K562 (cell line): ENCODE results near the gene CACNA2D2. TPM values are rescaled to one million over a fixed set of nuclear protein-coding genes. Genes with fewer than 3 reads are reported as not detected.

Experiments
- ATAC-seq: fragments of 200-7000 bp; cut with Tn5 transposase; 3 replicates; pipeline ENCODE4 v1.9.1; 2020; ENCODE audit warnings: moderate library complexity
- BruUV-seq: library from RNA; stranded (reverse); fragments of 400-500 nt; replicated peaks from 2 replicates; lab custom pipeline; 2021; lab: Mats Ljungman, UMichigan
- CTCF ChIA-PET: fragments of 300-600 bp; formaldehyde crosslinking; extraction: SDS; loops from one replicate; lab custom pipeline; 2021; ENCODE audit warnings: low intra/inter-chr PET ratio; lab: Yijun Ruan, JAX
- POLR2A ChIA-PET: fragments of 300-600, 350-650 bp; sonication (Branson Sonifier 250); formaldehyde crosslinking; extraction: SDS; loops from one replicate; lab custom pipeline; 2021; ENCODE audit warnings: antibody characterized with exemption, inconsistent platforms; lab: Yijun Ruan, JAX
- DNase-seq, 4 experiments: peaks; one replicate each; pipeline versions ENCODE4 v3.0.0 to v3.0.0-alpha.2; 2011 to 2018; ENCODE audit warnings: low spot score in 3 of 4, mixed read lengths in 3 of 4; ENCODE audit errors: extremely low read depth in 1 of 4
- FAIRE-seq: peaks from 2 replicates; lab custom pipeline; 2011; peaks lifted over from hg19 to GRCh38; lab: Jason Lieb, UNC
- H2AFZ ChIP-seq: 2 replicates; pipeline ENCODE4 v1.6.0; 2011; ENCODE audit warnings: low read depth, low read length, control low read depth, inconsistent platforms
- H3K27ac ChIP-seq: fragments of 200-600 bp; 3 replicates; pipeline ENCODE4 v1.8.0; 2011; ENCODE audit warnings: low read depth, mild to moderate bottlenecking, control low read depth, inconsistent platforms, low read length, moderate library complexity, mixed read lengths; ENCODE audit errors: extremely low read depth
- H3K27me3 ChIP-seq, 2 experiments: fragments of 300-600 bp in 1 of 2; 2 replicates in 1 of 2; 3 replicates in 1 of 2; pipeline versions ENCODE4 v1.6.0 to v1.8.0; 2011; ENCODE audit warnings: inconsistent platforms in 2 of 2, low read length in 2 of 2, mild to moderate bottlenecking in 1 of 2, mixed read lengths in 1 of 2, moderate library complexity in 1 of 2; ENCODE audit not compliant: control insufficient read depth in 2 of 2, insufficient read depth in 2 of 2
- H3K36me3 ChIP-seq: fragments of 300-600 bp; 3 replicates; pipeline ENCODE4 v1.8.0; 2011; ENCODE audit warnings: mild to moderate bottlenecking, low read length, inconsistent platforms; ENCODE audit not compliant: control insufficient read depth, insufficient read depth
- H3K4me1 ChIP-seq, 2 experiments: fragments of 200-600 bp in 1 of 2; replicated peaks in 1 of 2; 2 replicates in 1 of 2; 3 replicates in 1 of 2; pipeline versions ENCODE4 v1.5.1 to v1.8.0; 2011; ENCODE audit warnings: inconsistent platforms in 2 of 2, low read length in 2 of 2, mild to moderate bottlenecking in 1 of 2, mixed read lengths in 1 of 2, moderate library complexity in 1 of 2; ENCODE audit not compliant: control insufficient read depth in 2 of 2, insufficient read depth in 2 of 2
- H3K4me2 ChIP-seq: 2 replicates; pipeline ENCODE4 v1.6.1; 2011; ENCODE audit warnings: low read length, control low read depth, inconsistent platforms, mixed read lengths; ENCODE audit not compliant: insufficient read depth
- H3K4me3 ChIP-seq: fragments of 200-600 bp; sonication (generic), shearing (Covaris generic); 2 replicates; pipeline ENCODE4 v1.5.1; 2016; ENCODE audit warnings: control low read depth, inconsistent platforms
- H3K79me2 ChIP-seq: fragments of 200-600 bp; 3 replicates; pipeline ENCODE4 v1.8.0; 2011; ENCODE audit warnings: low read length, inconsistent platforms; ENCODE audit not compliant: control insufficient read depth, insufficient read depth
- H3K9ac ChIP-seq, 2 experiments: 2 replicates each; pipeline versions ENCODE4 v1.6.0 to v1.6.1; 2011; ENCODE audit warnings: low read depth in 2 of 2, low read length in 2 of 2, control low read depth in 1 of 2, inconsistent platforms in 1 of 2, mild to moderate bottlenecking in 1 of 2, mixed read lengths in 1 of 2; ENCODE audit not compliant: insufficient read depth in 1 of 2
- H3K9me1 ChIP-seq: one replicate; pipeline ENCODE4 v1.6.0; 2011; ENCODE audit warnings: inconsistent platforms, mild to moderate bottlenecking, low read length, moderate library complexity; ENCODE audit not compliant: control insufficient read depth, insufficient read depth
- H3K9me3 ChIP-seq: replicated peaks from 2 replicates; pipeline ENCODE4 v1.5.1; 2011; ENCODE audit warnings: low read depth, low read length, inconsistent platforms; ENCODE audit not compliant: control insufficient read depth, insufficient read depth
- H4K20me1 ChIP-seq: replicated peaks from 2 replicates; pipeline ENCODE4 v1.6.1; 2011; ENCODE audit warnings: low read length, inconsistent platforms, mixed read lengths; ENCODE audit not compliant: control insufficient read depth, insufficient read depth
- ATF7 ChIP-seq: fragments of 450-650 bp; IDR thresholded peaks from 2 replicates; pipeline ENCODE4 v1.7.1; 2014; ENCODE audit warnings: mild to moderate bottlenecking, moderate library complexity
- MYBL2 ChIP-seq, 2 experiments: fragments of 450-650 bp in 1 of 2; sonication (generic) in 1 of 2; formaldehyde crosslinking in 1 of 2; IDR thresholded peaks; 2 replicates each; pipeline versions ENCODE4 v1.6.1 to v1.8.1; 2017 to 2022; ENCODE audit warnings: borderline replicate concordance in 1 of 2, inconsistent platforms in 1 of 2, low read depth in 1 of 2, mild to moderate bottlenecking in 1 of 2, missing genetic modification reagents in 1 of 2, moderate library complexity in 1 of 2
- WGBS: fragments of 100-300 bp; shearing (Covaris generic); methylation state at CpG from one replicate; pipeline ENCODE4 v1.1.6; 2016; ENCODE audit warnings: low coverage, mixed read lengths; ENCODE audit not compliant: insufficient coverage; ENCODE audit errors: missing lambda C conversion rate; 5-methylcytosine and 5-hydroxymethylcytosine counted together
- in situ Hi-C: fragments of 300-500 bp; cut with MboI; formaldehyde crosslinking; loops from 4 replicates; pipeline ENCODE4 v1.15.0; 2018; ENCODE audit warnings: inconsistent platforms, mixed read lengths
- intact Hi-C: fragments of 100-400 bp; cut with micrococcal nuclease; formaldehyde crosslinking; loops from 2 replicates; pipeline ENCODE4 v1.14.2; 2022
- polyA plus RNA-seq, 8 experiments: library from polyadenylated mRNA; depleted of rRNA in 4 of 8; stranded (reverse) in 5 of 8; unstranded in 3 of 8; fragments of >200 nt; fragmentation: Nextera tagmentation in 2 of 8; fragmentation: Illumina TruSeq in 1 of 8; extraction: Ambion mirVana in 2 of 8; extraction: Trizol in 1 of 8; gene quantifications; 2 replicates each; pipeline versions ENCODE4 v1.2.1 to v1.2.3, GENCODE V29; 2011 to 2014; ENCODE audit warnings: inconsistent platforms in 1 of 8, missing spikeins in 1 of 8
- total RNA-seq, 7 experiments: library from RNA; depleted of rRNA in 6 of 7; stranded (reverse); fragments of >200 nt in 6 of 7; fragmentation: Illumina TruSeq in 2 of 7; extraction: Trizol in 2 of 7; gene quantifications; 2 replicates each; pipeline versions ENCODE4 v1.2.1 to v1.2.3, GENCODE V29; 2011 to 2021; ENCODE audit warnings: low replicate concordance in 1 of 7
- TF ChIP-seq, protein P1 (sequence below): fragments of 450-650 bp; IDR thresholded peaks from 2 replicates; pipeline ENCODE4 v1.6.1; 2016
- TF ChIP-seq, protein P2 (sequence below), 3 experiments: IDR thresholded peaks in 2 of 3; conservative IDR thresholded peaks in 1 of 3; 2 replicates each; pipeline ENCODE4 v1.5.1; 2011 to 2012; ENCODE audit warnings: low read length in 3 of 3, mild to moderate bottlenecking in 3 of 3, control low read depth in 2 of 3, improper control_type of control experiment in 1 of 3, inconsistent platforms in 1 of 3, low read depth in 1 of 3, mixed read lengths in 1 of 3, moderate library complexity in 1 of 3; ENCODE audit not compliant: insufficient read depth in 2 of 3

Gene CACNA2D2
- total and polyA plus RNA-seq, 9 of the 15 experiments (the other 6 are each of a cell fraction or from before 2014, with no cell fraction given): 0.11 to 0.58 (median 0.36) TPM; not detected in 2

DNA sequence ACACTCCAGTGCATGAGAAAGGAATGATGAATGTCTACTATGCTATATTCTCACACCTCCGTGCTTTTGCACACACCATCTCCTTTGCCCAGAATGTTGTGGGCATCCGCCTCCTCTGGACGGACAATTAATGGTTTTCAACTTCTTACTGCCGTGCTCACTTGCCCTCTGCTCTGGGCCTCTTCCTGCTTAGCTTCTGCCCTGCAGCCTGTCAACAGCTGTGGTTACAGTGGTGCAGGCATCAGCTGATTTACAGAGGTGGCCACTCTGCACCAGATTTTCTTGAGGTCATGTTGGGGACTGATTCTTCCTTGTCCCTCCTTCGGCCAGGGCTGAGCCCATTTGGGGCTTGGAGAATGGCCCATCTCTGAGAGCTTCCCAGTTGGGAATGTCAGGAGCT lies 87.6 kb downstream of the CACNA2D2 start (continued):
- TF ChIP-seq, protein P1, sequence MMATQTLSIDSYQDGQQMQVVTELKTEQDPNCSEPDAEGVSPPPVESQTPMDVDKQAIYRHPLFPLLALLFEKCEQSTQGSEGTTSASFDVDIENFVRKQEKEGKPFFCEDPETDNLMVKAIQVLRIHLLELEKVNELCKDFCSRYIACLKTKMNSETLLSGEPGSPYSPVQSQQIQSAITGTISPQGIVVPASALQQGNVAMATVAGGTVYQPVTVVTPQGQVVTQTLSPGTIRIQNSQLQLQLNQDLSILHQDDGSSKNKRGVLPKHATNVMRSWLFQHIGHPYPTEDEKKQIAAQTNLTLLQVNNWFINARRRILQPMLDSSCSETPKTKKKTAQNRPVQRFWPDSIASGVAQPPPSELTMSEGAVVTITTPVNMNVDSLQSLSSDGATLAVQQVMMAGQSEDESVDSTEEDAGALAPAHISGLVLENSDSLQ: no peak
- TF ChIP-seq MYBL2 (IDR thresholded peaks at IDR 0.05; ENCODE audit: low read depth) (no peak), MYBL2 (CRISPR knock-in tag; IDR thresholded peaks at IDR 0.05; ENCODE audit: borderline replicate concordance) (no peak)

DNA sequence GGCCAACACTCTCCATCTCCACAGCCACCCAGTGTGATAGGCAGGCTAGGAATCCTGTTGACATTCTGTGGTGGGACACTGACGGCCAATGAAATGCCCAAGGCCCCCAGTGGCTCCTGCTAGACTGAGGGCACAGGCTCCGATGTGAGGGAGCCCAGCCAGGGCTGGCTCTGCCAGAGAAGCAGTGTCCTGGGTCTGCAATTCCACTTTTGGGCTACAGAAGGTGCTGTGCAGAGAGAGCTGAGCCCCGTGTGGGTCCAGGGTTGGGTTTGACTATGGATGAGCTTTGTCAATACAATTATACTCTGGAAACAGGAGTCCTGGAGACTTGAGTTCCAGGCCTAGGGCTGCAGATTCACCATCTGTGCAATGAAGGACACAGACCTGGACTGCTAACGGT lies 88.4 kb downstream of the CACNA2D2 start:
- Histone ChIP-seq H3K4me3 (no peak overlapping the region), H3K4me1 (peaks cover 0 to 4% of the 10 kb centered on the region in 2 experiments; a peak in 4 of 5 replicates), H2AFZ (no peak overlapping the region), H3K27ac (no peak overlapping the region), H4K20me1 (no peaks in the 10 kb centered on the region), H3K9ac (no peak overlapping the region), H3K36me3 (no peaks in the 10 kb centered on the region), H3K79me2 (no peaks in the 10 kb centered on the region), H3K27me3 (peaks cover 0 to 13% of the 10 kb centered on the region in 2 experiments; a peak in 2 of 5 replicates), H3K9me1 (no peaks in the 10 kb centered on the region), H3K9me3 (no peaks in the 10 kb centered on the region), H3K4me2 (no peak overlapping the region)
- BruUV-seq: no TSS peak
- 6% methylated on average over 3 of the region's 4 CpGs for WGBS
- FAIRE-seq (no peak), ATAC-seq (peak; percentile 60; the same call in 2 of the 3 replicates), DNase-seq (no peak)
- CTCF ChIA-PET: no interaction called here
- intact Hi-C loops (no loop called here), in situ Hi-C loops (no loop called here)
- TF ChIP-seq ATF7: no peak
- TF ChIP-seq, protein P2, sequence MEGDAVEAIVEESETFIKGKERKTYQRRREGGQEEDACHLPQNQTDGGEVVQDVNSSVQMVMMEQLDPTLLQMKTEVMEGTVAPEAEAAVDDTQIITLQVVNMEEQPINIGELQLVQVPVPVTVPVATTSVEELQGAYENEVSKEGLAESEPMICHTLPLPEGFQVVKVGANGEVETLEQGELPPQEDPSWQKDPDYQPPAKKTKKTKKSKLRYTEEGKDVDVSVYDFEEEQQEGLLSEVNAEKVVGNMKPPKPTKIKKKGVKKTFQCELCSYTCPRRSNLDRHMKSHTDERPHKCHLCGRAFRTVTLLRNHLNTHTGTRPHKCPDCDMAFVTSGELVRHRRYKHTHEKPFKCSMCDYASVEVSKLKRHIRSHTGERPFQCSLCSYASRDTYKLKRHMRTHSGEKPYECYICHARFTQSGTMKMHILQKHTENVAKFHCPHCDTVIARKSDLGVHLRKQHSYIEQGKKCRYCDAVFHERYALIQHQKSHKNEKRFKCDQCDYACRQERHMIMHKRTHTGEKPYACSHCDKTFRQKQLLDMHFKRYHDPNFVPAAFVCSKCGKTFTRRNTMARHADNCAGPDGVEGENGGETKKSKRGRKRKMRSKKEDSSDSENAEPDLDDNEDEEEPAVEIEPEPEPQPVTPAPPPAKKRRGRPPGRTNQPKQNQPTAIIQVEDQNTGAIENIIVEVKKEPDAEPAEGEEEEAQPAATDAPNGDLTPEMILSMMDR (IDR thresholded peaks at IDR 0.05 in 2 of 3, conservative IDR thresholded peaks at IDR 0.05 in 1 of 3; ENCODE audit: insufficient read depth in 2 of 3, low read depth in 1 of 3, low read length in 3 of 3): peak in 2 of 3 experiments; percentile 18 to 51; a peak in 5 of 6 replicates
- POLR2A ChIA-PET: no interaction called here
